GM18526 (cell line): ENCODE data around the gene PALM.

Experiments used
- POLR2A ChIP-seq: IDR thresholded peaks from 3 replicates; pipeline ENCODE4 v1.6.1; 2011; ENCODE audit not compliant: insufficient read length; ENCODE audit errors: extremely low read depth

Gene PALM

GRCh38 chr19:752652-753517 is 44.1 kb downstream of the PALM start:
- TF ChIP-seq POLR2A, result no peak

- no peak for TF ChIP-seq POLR2A
Measured at GRCh38 chr19:754530-754929, 45.8 kb downstream of the PALM start.

GRCh38 chr19:755063-755462 is 46.3 kb downstream of the PALM start:
- no peak for TF ChIP-seq POLR2A

DNA sequence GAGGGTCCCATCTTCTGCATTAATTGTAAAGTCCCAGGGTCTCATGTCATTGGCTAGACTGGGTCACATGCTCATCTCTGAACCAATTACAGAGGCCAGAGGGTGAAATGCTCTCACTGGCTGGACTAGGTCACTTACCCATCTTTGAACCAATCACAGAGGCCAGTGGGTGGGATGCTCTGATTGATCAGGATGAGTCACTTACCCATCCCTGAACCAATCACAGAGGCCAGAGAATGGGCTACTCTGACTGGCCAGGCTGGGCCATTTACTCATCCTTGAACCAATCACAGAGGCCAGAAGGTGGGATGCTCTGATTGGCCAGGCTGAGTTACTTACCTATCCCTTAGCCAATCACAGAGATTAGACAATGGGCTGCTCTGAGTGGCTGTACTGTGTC is 47.5 kb downstream of the PALM start:
- no peak for TF ChIP-seq POLR2A

DNA sequence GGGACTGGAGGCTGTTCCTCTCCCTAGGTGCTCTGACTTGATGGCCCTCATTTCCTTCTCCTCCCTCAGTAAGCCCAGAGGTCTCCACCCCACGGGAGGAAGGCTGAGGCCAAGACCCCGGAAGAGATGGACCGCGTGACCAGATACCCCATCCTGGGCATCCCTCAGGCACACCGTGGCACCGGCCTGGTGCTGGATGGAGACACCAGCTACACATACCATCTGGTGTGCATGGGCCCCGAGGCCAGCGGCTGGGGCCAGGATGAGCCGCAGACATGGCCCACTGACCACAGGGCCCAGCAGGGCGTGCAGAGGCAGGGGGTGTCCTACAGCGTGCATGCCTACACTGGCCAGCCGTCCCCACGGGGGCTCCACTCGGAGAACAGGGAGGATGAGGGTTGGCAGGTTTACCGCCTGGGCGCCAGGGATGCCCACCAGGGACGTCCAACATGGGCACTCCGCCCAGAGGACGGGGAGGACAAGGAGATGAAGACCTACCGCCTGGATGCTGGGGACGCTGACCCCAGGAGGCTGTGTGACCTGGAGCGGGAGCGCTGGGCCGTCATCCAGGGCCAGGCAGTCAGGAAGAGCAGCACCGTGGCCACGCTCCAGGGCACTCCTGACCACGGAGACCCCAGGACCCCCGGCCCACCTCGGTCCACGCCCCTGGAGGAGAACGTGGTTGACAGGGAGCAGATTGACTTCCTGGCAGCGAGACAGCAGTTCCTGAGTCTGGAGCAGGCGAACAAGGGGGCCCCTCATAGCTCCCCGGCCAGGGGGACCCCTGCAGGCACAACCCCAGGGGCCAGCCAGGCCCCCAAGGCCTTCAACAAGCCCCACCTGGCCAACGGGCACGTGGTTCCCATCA is 48.3 kb downstream of the PALM start:
- no peak for TF ChIP-seq POLR2A

GRCh38 chr19:757811-758668 is 49.3 kb downstream of the PALM start:
- TF ChIP-seq POLR2A, result no peak

DNA sequence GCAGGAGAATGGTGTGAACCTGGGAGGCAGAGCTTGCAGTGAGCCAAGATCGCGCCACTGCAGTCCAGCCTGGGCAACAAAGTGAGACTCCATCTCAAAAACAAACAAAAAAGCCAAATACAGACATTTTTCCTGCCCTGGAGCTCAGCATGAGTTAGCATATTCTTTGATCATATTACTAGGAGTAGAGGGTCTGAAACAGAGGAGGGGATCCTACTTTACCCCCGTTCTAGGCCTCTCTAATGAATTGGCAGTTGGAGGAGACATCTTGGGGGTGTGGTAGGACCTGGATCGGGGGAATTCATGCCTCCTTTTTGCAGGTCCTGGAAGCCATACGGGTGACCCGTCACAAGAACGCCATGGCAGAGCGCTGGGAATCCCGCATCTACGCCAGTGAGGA is 54.4 kb downstream of the PALM start:
- TF ChIP-seq POLR2A, result no peak

DNA sequence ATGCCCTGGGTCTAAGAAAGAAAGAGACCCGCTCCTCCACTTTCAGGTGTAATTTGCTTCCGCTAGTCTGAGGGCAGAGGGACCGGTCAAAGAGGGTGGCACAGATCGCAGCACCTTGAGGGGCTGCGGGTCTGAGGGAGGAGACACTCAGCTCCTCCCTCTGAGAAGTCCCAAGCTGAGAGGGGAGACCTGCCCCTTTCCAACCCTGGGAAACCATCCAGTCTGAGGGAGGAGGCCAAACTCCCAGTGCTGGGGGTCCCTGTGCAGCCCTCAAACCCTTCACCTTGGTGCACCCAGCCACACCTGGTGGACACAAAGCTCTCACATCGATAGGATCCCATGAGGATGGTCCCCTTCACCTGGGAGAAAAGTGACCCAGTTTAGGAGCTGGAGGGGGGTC is 55.1 kb downstream of the PALM start:
- TF ChIP-seq POLR2A, result no peak

DNA sequence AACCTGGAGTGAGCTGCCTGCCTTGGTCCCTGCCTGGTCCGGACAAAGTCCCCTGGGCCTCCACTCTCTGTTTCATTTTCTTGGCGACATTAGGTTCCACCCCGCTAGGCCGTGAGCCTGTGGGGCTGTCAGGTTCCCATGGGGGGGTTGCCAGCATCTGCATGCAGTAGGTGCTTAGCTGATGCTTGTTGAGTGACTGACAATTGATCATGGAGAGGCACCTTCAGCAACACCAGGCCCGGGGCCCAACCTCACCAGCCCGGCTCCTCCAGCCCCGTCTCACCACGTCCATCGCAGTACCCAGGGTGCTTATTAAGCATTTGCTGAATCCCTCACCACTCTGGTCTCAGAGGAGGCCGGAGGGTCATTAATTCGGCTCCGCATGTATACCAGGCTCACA is 55.6 kb downstream of the PALM start:
- TF ChIP-seq POLR2A, result no peak

- no peak for TF ChIP-seq POLR2A
Measured at GRCh38 chr19:765179-765738, 56.5 kb downstream of the PALM start.

DNA sequence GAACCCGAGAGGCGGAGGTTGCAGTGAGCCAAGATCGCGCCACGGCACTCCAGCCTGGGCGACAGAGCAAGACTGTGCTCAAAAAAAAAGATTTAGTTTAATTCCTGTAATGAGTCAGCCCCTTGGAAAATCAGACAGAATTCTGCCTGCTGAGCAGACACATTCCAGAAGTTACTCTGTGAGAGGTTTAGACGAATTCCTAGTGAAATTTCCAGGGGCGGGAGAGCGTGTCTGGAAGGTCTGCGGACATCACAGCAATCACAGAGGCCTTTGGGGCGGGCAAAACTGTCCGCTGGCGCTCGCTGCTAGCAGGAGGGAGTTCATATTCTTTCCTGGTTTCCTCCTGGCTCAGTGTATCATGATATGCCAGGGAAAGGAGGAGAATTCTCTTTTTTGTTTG is 59.7 kb downstream of the PALM start:
- TF ChIP-seq POLR2A, result no peak

GRCh38 chr19:769616-770015 is 60.9 kb downstream of the PALM start:
- TF ChIP-seq POLR2A, result no peak

GRCh38 chr19:771332-771785 is 62.6 kb downstream of the PALM start:
- TF ChIP-seq POLR2A, result no peak

DNA sequence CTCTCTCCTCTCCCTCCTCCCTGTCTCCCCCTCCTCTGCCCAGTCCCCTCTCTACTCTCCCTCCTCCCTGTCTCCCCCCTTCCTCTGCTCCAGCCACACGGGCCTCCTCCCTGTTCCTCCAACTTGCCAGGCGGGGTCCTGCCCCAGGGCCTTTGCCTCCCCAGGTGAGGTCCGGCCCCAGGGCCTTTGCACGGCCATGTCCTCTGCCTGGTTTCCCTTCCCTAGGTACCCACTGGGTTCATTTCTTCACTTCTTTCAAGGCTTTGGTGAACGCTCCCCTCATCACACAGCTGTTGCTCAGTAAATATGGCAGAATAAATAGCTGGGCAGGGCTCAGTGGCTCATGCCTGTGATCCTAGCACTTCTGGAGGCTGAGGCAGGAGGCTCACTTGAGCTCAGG is 63.3 kb downstream of the PALM start:
- no peak for TF ChIP-seq POLR2A

GRCh38 chr19:772730-773436 is 64.1 kb downstream of the PALM start:
- no peak for TF ChIP-seq POLR2A

DNA sequence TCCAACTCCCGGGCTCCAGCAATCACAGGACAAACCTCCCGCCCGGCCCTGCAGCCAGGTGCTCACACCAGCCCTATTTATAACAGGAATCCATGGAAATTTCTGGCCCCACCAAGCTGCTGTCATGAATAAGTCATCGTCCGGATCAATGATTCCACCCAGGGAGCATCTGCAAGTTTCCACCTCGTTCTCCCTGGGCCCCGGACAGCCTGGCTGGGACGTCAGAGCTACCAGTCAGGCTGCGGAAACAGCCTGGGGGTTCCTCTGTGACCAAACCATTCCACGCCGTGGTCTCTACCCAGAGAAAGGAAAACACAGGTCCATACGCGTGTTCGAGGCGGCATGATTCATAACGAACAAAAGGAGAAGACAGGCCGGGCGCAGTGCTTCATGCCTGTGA is 67.8 kb downstream of the PALM start:
- TF ChIP-seq POLR2A, result no peak
